ENCODE measurements around the gene THAP7. TPM values are rescaled to one million over a fixed set of nuclear protein-coding genes. Genes with fewer than 3 reads are reported as not detected.
A peak's percentile ranks its signal among the peaks of the same experiment; 100 is the strongest.

Gene THAP7
- total and polyA plus RNA-seq, 2 donors from 2014 or later, result 25.5 to 44.1 TPM

DNA sequence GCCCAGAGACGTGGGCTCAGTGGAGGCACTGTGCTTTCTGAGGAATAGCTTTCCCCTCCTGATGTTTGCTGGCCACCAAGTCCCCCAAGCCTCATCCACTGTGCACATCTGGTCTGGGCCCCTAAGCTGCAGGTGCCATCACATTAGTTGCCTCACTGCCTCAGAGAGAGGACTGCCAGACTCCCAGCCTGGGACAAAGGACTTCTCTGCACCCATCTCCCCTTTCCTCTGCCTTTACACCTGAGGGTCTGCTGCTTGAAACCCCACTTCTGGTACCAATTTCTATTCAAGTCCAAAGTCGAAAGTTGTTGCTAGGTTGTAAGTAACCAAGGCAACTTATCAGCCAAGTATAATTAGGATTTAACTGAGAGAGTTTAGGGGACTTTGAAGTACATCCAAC, 23.5 kb downstream of the THAP7 start:
- no peaks in the 10 kb centered on the region for H3K36me3 ChIP-seq (ENCODE audit: control insufficient read depth in 2 of 3, insufficient read depth in 3 of 3, low read length in 3 of 3)
- no peak overlapping the region for H3K27ac ChIP-seq (ENCODE audit: low read depth in 2 of 2, low read length in 2 of 2)
- FAIRE-seq (no peak), DNase-seq (no peak)
- H3K9me3 ChIP-seq (ENCODE audit: control insufficient read depth in 2 of 3, insufficient read depth in 1 of 3, low read length in 3 of 3), result no peaks in the 10 kb centered on the region
- intact Hi-C loops (cut with DNase I), result no loop called here
- H3K4me1 ChIP-seq (ENCODE audit: control insufficient read depth in 2 of 3, insufficient read depth in 2 of 3, low read depth in 1 of 3, low read length in 3 of 3), result peaks cover 0 to 29% (median 27%) of the 10 kb centered on the region in 3 donors
- H3K9ac ChIP-seq (ENCODE audit: low read length in 3 of 3), result no peak overlapping the region
- TF ChIP-seq, protein P1, sequence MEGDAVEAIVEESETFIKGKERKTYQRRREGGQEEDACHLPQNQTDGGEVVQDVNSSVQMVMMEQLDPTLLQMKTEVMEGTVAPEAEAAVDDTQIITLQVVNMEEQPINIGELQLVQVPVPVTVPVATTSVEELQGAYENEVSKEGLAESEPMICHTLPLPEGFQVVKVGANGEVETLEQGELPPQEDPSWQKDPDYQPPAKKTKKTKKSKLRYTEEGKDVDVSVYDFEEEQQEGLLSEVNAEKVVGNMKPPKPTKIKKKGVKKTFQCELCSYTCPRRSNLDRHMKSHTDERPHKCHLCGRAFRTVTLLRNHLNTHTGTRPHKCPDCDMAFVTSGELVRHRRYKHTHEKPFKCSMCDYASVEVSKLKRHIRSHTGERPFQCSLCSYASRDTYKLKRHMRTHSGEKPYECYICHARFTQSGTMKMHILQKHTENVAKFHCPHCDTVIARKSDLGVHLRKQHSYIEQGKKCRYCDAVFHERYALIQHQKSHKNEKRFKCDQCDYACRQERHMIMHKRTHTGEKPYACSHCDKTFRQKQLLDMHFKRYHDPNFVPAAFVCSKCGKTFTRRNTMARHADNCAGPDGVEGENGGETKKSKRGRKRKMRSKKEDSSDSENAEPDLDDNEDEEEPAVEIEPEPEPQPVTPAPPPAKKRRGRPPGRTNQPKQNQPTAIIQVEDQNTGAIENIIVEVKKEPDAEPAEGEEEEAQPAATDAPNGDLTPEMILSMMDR (IDR thresholded peaks at IDR 0.05; ENCODE audit: borderline replicate concordance, extremely low read depth, insufficient read depth), result no peak
- H3K27me3 ChIP-seq (ENCODE audit: control insufficient read depth, insufficient read depth, low read length), result no peaks in the 10 kb centered on the region
- no peak overlapping the region for H3K4me3 ChIP-seq (ENCODE audit: low read length in 3 of 3)

DNA sequence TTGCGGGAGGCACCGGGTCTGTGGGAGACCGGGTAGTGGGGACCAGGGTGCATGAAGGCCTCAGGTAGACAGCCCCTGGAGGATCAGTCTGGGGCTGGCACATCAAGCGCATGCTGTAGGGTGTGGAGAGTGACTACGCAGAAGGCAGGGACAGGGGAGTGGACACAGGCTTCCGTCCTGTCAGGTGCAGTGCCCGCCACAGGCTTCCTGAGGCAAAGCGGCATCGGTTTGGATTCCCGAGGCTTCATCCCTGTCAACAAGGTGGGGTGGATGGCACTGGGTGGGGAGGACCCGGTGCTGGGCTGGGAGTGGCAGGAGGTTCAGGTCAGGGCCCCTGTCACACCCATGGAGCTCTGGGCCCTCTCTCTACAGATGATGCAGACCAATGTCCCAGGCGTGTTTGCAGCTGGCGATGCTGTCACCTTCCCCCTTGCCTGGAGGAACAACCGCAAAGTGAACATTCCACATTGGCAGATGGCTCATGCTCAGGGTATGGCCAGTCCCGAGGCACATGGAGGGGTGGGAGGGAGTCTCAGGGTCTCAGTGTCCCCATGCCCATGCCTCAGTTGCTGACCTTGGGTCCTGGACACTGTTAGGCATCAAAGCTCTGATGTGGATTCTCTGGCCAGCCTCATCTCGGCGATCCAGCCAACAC, 24.3 kb downstream of the THAP7 start:
- intact Hi-C loops (cut with DNase I), result no loop called here
- H3K9me3 ChIP-seq (ENCODE audit: control insufficient read depth in 2 of 3, insufficient read depth in 1 of 3, low read length in 3 of 3), result no peaks in the 10 kb centered on the region
- H3K4me3 ChIP-seq (ENCODE audit: low read length in 3 of 3), result no peak overlapping the region
- H3K9ac ChIP-seq (ENCODE audit: low read length in 3 of 3), result no peak overlapping the region
- H3K4me1 ChIP-seq (ENCODE audit: control insufficient read depth in 2 of 3, insufficient read depth in 2 of 3, low read depth in 1 of 3, low read length in 3 of 3), result peaks cover 0 to 22% (median 21%) of the 10 kb centered on the region in 3 donors
- H3K27me3 ChIP-seq (ENCODE audit: control insufficient read depth, insufficient read depth, low read length), result no peaks in the 10 kb centered on the region
- peak in 1 of 5 donors; percentile 66 for DNase-seq
- no peaks in the 10 kb centered on the region for H3K36me3 ChIP-seq (ENCODE audit: control insufficient read depth in 2 of 3, insufficient read depth in 3 of 3, low read length in 3 of 3)
- no peak for FAIRE-seq
- no peak overlapping the region for H3K27ac ChIP-seq (ENCODE audit: low read depth in 2 of 2, low read length in 2 of 2)
- TF ChIP-seq, protein P1 (IDR thresholded peaks at IDR 0.05; ENCODE audit: borderline replicate concordance, extremely low read depth, insufficient read depth), result no peak

DNA sequence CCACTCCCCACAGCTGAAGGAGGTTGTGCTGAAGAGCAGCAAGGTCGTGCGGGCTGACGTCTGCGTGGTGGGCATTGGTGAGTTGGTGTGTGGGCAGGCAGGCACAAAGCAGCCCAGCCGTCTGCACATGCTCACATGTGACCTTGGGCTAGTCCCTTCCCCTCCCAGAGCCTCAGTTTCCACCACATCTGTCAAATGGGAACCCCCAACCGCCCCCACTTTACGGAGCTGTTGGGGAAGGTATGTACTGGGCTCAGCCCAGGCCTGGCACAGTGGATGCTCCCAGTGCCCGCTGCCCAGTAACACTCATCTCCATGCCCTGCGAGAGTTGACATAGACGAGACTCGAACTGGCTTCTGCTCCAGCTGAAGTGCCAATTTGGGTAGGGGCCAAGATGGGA, 24.9 kb downstream of the THAP7 start:
- Histone ChIP-seq H3K9ac (ENCODE audit: low read length in 3 of 3) (no peak overlapping the region), H3K36me3 (ENCODE audit: control insufficient read depth in 2 of 3, insufficient read depth in 3 of 3, low read length in 3 of 3) (no peaks in the 10 kb centered on the region), H3K27me3 (ENCODE audit: control insufficient read depth, insufficient read depth, low read length) (no peaks in the 10 kb centered on the region), H3K27ac (ENCODE audit: low read depth in 2 of 2, low read length in 2 of 2) (no peak overlapping the region), H3K4me3 (ENCODE audit: low read length in 3 of 3) (no peak overlapping the region), H3K4me1 (ENCODE audit: control insufficient read depth in 2 of 3, insufficient read depth in 2 of 3, low read depth in 1 of 3, low read length in 3 of 3) (peaks cover 0 to 22% (median 20%) of the 10 kb centered on the region in 3 donors), H3K9me3 (ENCODE audit: control insufficient read depth in 2 of 3, insufficient read depth in 1 of 3, low read length in 3 of 3) (no peaks in the 10 kb centered on the region)
- intact Hi-C loops (cut with DNase I), result no loop called here
- TF ChIP-seq, protein P1 (IDR thresholded peaks at IDR 0.05; ENCODE audit: borderline replicate concordance, extremely low read depth, insufficient read depth), result no peak
- FAIRE-seq (no peak), DNase-seq (peak in 1 of 5 donors; percentile 56)
